Lower lobe of right lung (tissue), 2 donors: ENCODE results near the gene PTPN6. TPM values are rescaled to one million over a fixed set of nuclear protein-coding genes. Genes with fewer than 3 reads are reported as not detected.

Source experiments
- ATAC-seq, 2 donors: fragments of 200-7000 bp; cut with Tn5 transposase; one replicate each; pipeline ENCODE4 v1.9.1; 2020 to 2022; ENCODE audit warnings: mild to moderate bottlenecking in 2 of 2, moderate library complexity in 2 of 2
- DNase-seq: peaks from one replicate; pipeline ENCODE4 v3.0.0-alpha.2; 2020
- H3K27ac ChIP-seq: fragments of 200-600 bp; one replicate; pipeline ENCODE4 v1.8.0; 2022
- H3K27me3 ChIP-seq: fragments of 200-600 bp; one replicate; pipeline ENCODE4 v1.8.0; 2022; ENCODE audit warnings: low read depth
- H3K36me3 ChIP-seq: fragments of 200-600 bp; one replicate; pipeline ENCODE4 v1.8.0; 2022; ENCODE audit warnings: mild to moderate bottlenecking
- H3K4me1 ChIP-seq: fragments of 200-600 bp; one replicate; pipeline ENCODE4 v1.8.0; 2022
- H3K4me3 ChIP-seq: fragments of 200-600 bp; one replicate; pipeline ENCODE4 v1.8.0; 2022; ENCODE audit warnings: mild to moderate bottlenecking
- H3K9me3 ChIP-seq: fragments of 200-600 bp; one replicate; pipeline ENCODE4 v1.8.0; 2022
- CTCF ChIP-seq: fragments of 200-600 bp; IDR thresholded peaks from one replicate; pipeline ENCODE4 v1.8.0; 2022; ENCODE audit warnings: antibody characterized with exemption, mild to moderate bottlenecking
- intact Hi-C: fragments of 100-400 bp; cut with DNase I; formaldehyde crosslinking; loops from one replicate; pipeline ENCODE4 v1.11.0; 2022
- total RNA-seq: library from RNA; stranded (reverse); fragmentation: NEBNext Ultra II Directional; extraction: Animal tissue kit (Norgen Biotek cat#: 25700); gene quantifications from one replicate; pipeline ENCODE4 v1.2.1, GENCODE V29; 2021
- donor health status: DM: no; HTN: yes; CAD: no; lungs with severe emphysema.

PTPN6 gene
- total RNA-seq, 1 donor from 2014 or later: 209 TPM

- Histone ChIP-seq H3K9me3 (no peaks in the 10 kb centered on the region), H3K4me3 (no peak overlapping the region), H3K36me3 (peaks cover 45% of the 10 kb centered on the region), H3K27ac (peak overlapping the region; percentile 86), H3K4me1 (peaks cover 10% of the 10 kb centered on the region), H3K27me3 (no peaks in the 10 kb centered on the region)
- peak; percentile 88 for DNase-seq
- TF ChIP-seq CTCF: no peak
- intact Hi-C loops: no loop called here
- peak; percentile 94 to 96 for ATAC-seq
These were observed 36.9 kb downstream of the PTPN6 start for GRCh38 chr12:6987956-6988553.

GRCh38 chr12:6996040-6996441 is 44.9 kb downstream of the PTPN6 start:
- Histone ChIP-seq H3K4me1 (no peaks in the 10 kb centered on the region), H3K36me3 (peaks cover 24% of the 10 kb centered on the region), H3K9me3 (no peaks in the 10 kb centered on the region), H3K4me3 (no peak overlapping the region), H3K27me3 (no peaks in the 10 kb centered on the region), H3K27ac (no peak overlapping the region)
- intact Hi-C loops: no loop called here
- DNase-seq: no peak
- peak; percentile 31 to 41 for ATAC-seq
- no peak for TF ChIP-seq CTCF

- intact Hi-C loops: no loop called here
- no peaks in the 10 kb centered on the region for H3K9me3 ChIP-seq
- peak; percentile 45 to 77 for ATAC-seq
These were observed 47.7 kb downstream of the PTPN6 start for GRCh38 chr12:6998715-6999451.

GRCh38 chr12:7001921-7002591 is 50.9 kb downstream of the PTPN6 start:
- intact Hi-C loops: no loop called here
- Histone ChIP-seq H3K9me3 (no peaks in the 10 kb centered on the region), H3K27me3 (no peaks in the 10 kb centered on the region), H3K4me1 (peaks cover 7% of the 10 kb centered on the region), H3K4me3 (no peak overlapping the region), H3K36me3 (peaks cover 21% of the 10 kb centered on the region), H3K27ac (no peak overlapping the region)
- no peak for ATAC-seq
- DNase-seq: no peak
- no peak for TF ChIP-seq CTCF

More at GRCh38 chr12:6998715-6999451, 47.7 kb downstream of the PTPN6 start:
- Histone ChIP-seq H3K36me3 (peaks cover 24% of the 10 kb centered on the region), H3K4me1 (peaks cover 7% of the 10 kb centered on the region), H3K4me3 (no peak overlapping the region), H3K27me3 (no peaks in the 10 kb centered on the region), H3K27ac (no peak overlapping the region)
- TF ChIP-seq CTCF: no peak
- no peak for DNase-seq

- TF ChIP-seq CTCF: no peak
- Histone ChIP-seq H3K4me3 (no peak overlapping the region), H3K36me3 (peaks cover 6% of the 10 kb centered on the region), H3K4me1 (peaks cover 28% of the 10 kb centered on the region), H3K27me3 (no peaks in the 10 kb centered on the region), H3K9me3 (no peaks in the 10 kb centered on the region), H3K27ac (no peak overlapping the region)
- intact Hi-C loops: no loop called here
- ATAC-seq: no peak
- no peak for DNase-seq
These were observed 53.2 kb downstream of the PTPN6 start for GRCh38 chr12:7004287-7004803.
